H9 (cell line): ENCODE results near the gene HUNK. TPM values are rescaled to one million over a fixed set of nuclear protein-coding genes. Genes with fewer than 3 reads are reported as not detected.

Experiments
- DNase-seq: peaks from one replicate; pipeline ENCODE4 v3.0.0-alpha.2; 2017
- H2AFZ ChIP-seq: one replicate; pipeline ENCODE4 v1.6.1; 2013; ENCODE audit warnings: mild to moderate bottlenecking, low read length, control low read depth, moderate library complexity
- H2AK5ac ChIP-seq: 2 replicates; pipeline ENCODE4 v1.6.1; 2013; ENCODE audit warnings: low read length, control low read depth, mixed read lengths; ENCODE audit not compliant: insufficient read length
- H2BK120ac ChIP-seq: one replicate; pipeline ENCODE4 v1.6.1; 2013; ENCODE audit warnings: low read depth, mild to moderate bottlenecking, low read length, control low read depth, inconsistent platforms; ENCODE audit not compliant: poor library complexity, severe bottlenecking
- H2BK12ac ChIP-seq: 2 replicates; pipeline ENCODE4 v1.6.1; 2013; ENCODE audit warnings: low read length, control low read depth, mixed read lengths, low read depth; ENCODE audit not compliant: insufficient read length
- H2BK15ac ChIP-seq: 2 replicates; pipeline ENCODE4 v1.6.1; 2013; ENCODE audit warnings: low read depth, low read length, control low read depth
- H2BK20ac ChIP-seq: one replicate; pipeline ENCODE4 v1.6.1; 2013; ENCODE audit warnings: low read depth, mild to moderate bottlenecking, low read length, control low read depth, inconsistent platforms; ENCODE audit not compliant: poor library complexity, severe bottlenecking
- H2BK5ac ChIP-seq: 2 replicates; pipeline ENCODE4 v1.6.1; 2013; ENCODE audit warnings: low read length, control low read depth, mixed read lengths; ENCODE audit not compliant: insufficient read length
- H3K14ac ChIP-seq: 2 replicates; pipeline ENCODE4 v1.6.1; 2013; ENCODE audit warnings: low read length, control low read depth; ENCODE audit not compliant: insufficient read depth
- H3K18ac ChIP-seq: 2 replicates; pipeline ENCODE4 v1.6.1; 2013; ENCODE audit warnings: low read depth, mild to moderate bottlenecking, mixed read lengths, low read length, control low read depth; ENCODE audit not compliant: insufficient read length
- H3K23ac ChIP-seq: 2 replicates; pipeline ENCODE4 v1.6.1; 2013; ENCODE audit warnings: low read length, control low read depth, mixed read lengths, low read depth; ENCODE audit not compliant: insufficient read length
- H3K23me2 ChIP-seq: 2 replicates; pipeline ENCODE4 v1.6.1; 2013; ENCODE audit warnings: low read depth, mild to moderate bottlenecking, mixed read lengths, low read length, control low read depth; ENCODE audit not compliant: insufficient read length, poor library complexity, severe bottlenecking
- H3K27ac ChIP-seq: 2 replicates; pipeline ENCODE4 v1.5.1; 2013; ENCODE audit warnings: low read length, control low read depth, mixed read lengths, low read depth; ENCODE audit not compliant: insufficient read length
- H3K27me3 ChIP-seq: 2 replicates; pipeline ENCODE4 v1.6.1; 2013; ENCODE audit warnings: low read length, control low read depth, inconsistent platforms; ENCODE audit not compliant: insufficient read depth
- H3K4ac ChIP-seq: 2 replicates; pipeline ENCODE4 v1.6.1; 2013; ENCODE audit warnings: low read depth, mild to moderate bottlenecking, control low read depth, inconsistent platforms, low read length, moderate library complexity
- H3K4me1 ChIP-seq: 2 replicates; pipeline ENCODE4 v1.6.1; 2013; ENCODE audit warnings: low read length, control low read depth, inconsistent platforms; ENCODE audit not compliant: insufficient read depth
- H3K4me2 ChIP-seq: 2 replicates; pipeline ENCODE4 v1.6.1; 2013; ENCODE audit warnings: low read length, control low read depth, mixed read lengths; ENCODE audit not compliant: insufficient read length, insufficient read depth
- H3K56ac ChIP-seq: 2 replicates; pipeline ENCODE4 v1.6.1; 2013; ENCODE audit warnings: low read depth, mild to moderate bottlenecking, mixed read lengths, low read length, control low read depth; ENCODE audit not compliant: insufficient read length
- H3K79me1 ChIP-seq: 2 replicates; pipeline ENCODE4 v1.6.1; 2013; ENCODE audit warnings: low read depth, mild to moderate bottlenecking, moderate library complexity, low read length, control low read depth, inconsistent platforms; ENCODE audit not compliant: insufficient read depth, poor library complexity, severe bottlenecking
- H3K79me2 ChIP-seq: 2 replicates; pipeline ENCODE4 v1.6.1; 2013; ENCODE audit warnings: low read length, control low read depth, inconsistent platforms; ENCODE audit not compliant: insufficient read depth
- H3K9ac ChIP-seq: 2 replicates; pipeline ENCODE4 v1.6.1; 2013; ENCODE audit warnings: low read length, control low read depth, mixed read lengths; ENCODE audit not compliant: insufficient read length; ENCODE audit errors: extremely low read depth
- H3K9me3 ChIP-seq: one replicate; pipeline ENCODE4 v1.6.1; 2013; ENCODE audit warnings: low read depth, low read length, inconsistent platforms; ENCODE audit not compliant: control insufficient read depth
- H3T11ph ChIP-seq: one replicate; pipeline ENCODE4 v1.6.1; 2013; ENCODE audit warnings: mild to moderate bottlenecking, low read length, control low read depth, inconsistent platforms
- H4K20me1 ChIP-seq: one replicate; pipeline ENCODE4 v1.6.1; 2013; ENCODE audit not compliant: control insufficient read depth, insufficient read length, insufficient read depth
- H4K5ac ChIP-seq: 2 replicates; pipeline ENCODE4 v1.6.1; 2013; ENCODE audit warnings: low read depth, mild to moderate bottlenecking, mixed read lengths, low read length, control low read depth; ENCODE audit not compliant: insufficient read length
- H4K8ac ChIP-seq: replicated peaks from 2 replicates; pipeline ENCODE4 v1.6.1; 2013; ENCODE audit warnings: low read length, control low read depth, mixed read lengths, low read depth; ENCODE audit not compliant: insufficient read length
- H4K91ac ChIP-seq: 2 replicates; pipeline ENCODE4 v1.6.1; 2013; ENCODE audit warnings: low read depth, mild to moderate bottlenecking, moderate library complexity, mixed read lengths, low read length, control low read depth; ENCODE audit not compliant: insufficient read length
- H3K27ac Mint-ChIP-seq, 3 experiments: 2 replicates in 2 of 3; 3 replicates in 1 of 3; pipeline ENCODE4 v1.8.0; 2020 to 2021; ENCODE audit warnings: mixed read lengths in 3 of 3, mild to moderate bottlenecking in 1 of 3, moderate library complexity in 1 of 3
- H3K27me3 Mint-ChIP-seq: 2 replicates; pipeline ENCODE4 v1.8.0; 2021; ENCODE audit warnings: low read depth, mild to moderate bottlenecking, moderate library complexity, mixed read lengths
- H3K36me3 Mint-ChIP-seq, 3 experiments: 2 replicates in 2 of 3; 3 replicates in 1 of 3; pipeline ENCODE4 v1.8.0; 2020 to 2021; ENCODE audit warnings: low read depth in 3 of 3, mixed read lengths in 3 of 3; ENCODE audit not compliant: insufficient read depth in 1 of 3
- H3K4me1 Mint-ChIP-seq, 2 experiments: 2 replicates each; pipeline ENCODE4 v1.8.0; 2020; ENCODE audit warnings: mixed read lengths in 2 of 2
- H3K4me3 Mint-ChIP-seq, 2 experiments: 2 replicates in 1 of 2; 3 replicates in 1 of 2; pipeline ENCODE4 v1.8.0; 2020 to 2021; ENCODE audit warnings: mild to moderate bottlenecking in 2 of 2, mixed read lengths in 2 of 2, moderate library complexity in 1 of 2
- H3K9me3 Mint-ChIP-seq, 2 experiments: 2 replicates in 1 of 2; 3 replicates in 1 of 2; pipeline ENCODE4 v1.8.0; 2020; ENCODE audit warnings: mild to moderate bottlenecking in 2 of 2, mixed read lengths in 2 of 2, moderate library complexity in 1 of 2
- WGBS: extraction: QIAGEN DNeasy Blood & Tissue Kit; methylation state at CpG from one replicate; pipeline ENCODE4 v1.1.7; 2013; ENCODE audit warnings: missing lambda C conversion rate, low lambda C conversion rate, mixed read lengths; ENCODE audit not compliant: insufficient read length; ENCODE audit errors: extremely low coverage; 5-methylcytosine and 5-hydroxymethylcytosine counted together
- total RNA-seq: library from RNA; stranded (reverse); gene quantifications from 2 replicates; pipeline ENCODE4 v1.2.1, GENCODE V29; 2021
- TF ChIP-seq, protein P1 (sequence below): fragments of 200-600 bp; sonication (generic); conservative IDR thresholded peaks from 3 replicates; pipeline ENCODE4 v1.8.0; 2021; ENCODE audit warnings: antibody characterized with exemption, mild to moderate bottlenecking

HUNK gene
- total RNA-seq, 1 experiment from 2014 or later, result 5.8 TPM

DNA sequence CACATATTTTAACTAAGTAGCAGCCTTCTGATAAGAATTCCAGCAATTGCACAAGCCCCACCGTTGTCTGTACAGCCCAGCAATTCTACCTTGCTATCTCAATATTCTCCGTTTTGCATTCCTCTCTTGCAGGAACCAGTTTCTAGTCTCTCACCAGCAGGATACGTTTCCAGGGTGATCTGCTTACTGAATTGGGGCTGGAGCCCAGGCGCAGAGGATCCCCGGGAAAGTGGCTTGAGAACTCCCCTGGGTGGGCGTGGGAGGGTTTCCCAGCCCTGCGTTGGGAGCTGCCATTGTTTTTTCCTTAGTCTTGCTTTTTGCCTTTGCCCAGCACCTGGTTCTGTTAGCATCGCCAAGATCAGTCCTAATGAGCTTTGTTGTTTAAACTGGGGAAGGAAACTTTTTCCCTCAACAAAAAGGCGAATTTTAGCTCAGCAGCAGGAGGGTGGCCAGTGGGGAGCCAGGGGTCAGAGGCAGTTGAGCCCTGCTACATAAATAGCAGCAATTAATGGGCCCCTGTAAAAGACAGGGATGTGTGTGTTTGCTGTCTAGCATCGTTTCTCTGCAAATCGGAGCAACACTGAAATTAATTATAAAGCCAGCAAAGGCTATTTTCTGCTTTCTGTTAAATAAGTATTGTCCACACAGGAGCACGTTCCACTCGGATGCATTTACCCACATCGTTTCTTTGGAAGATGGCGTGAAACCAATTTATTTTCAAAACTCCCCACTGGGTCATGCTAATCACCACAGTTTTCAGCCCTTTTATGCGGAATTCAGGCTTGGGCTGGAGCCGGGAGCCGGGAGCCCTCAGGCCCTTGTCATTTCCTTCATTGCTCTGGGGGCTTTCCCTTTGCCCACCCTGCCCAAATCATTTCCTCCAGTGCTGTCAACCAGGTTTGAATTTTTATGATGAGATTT lies 36.6 kb downstream of the HUNK start:
- H2AK5ac ChIP-seq, result no peak overlapping the region
- H3K27me3 ChIP-seq, result no peaks in the 10 kb centered on the region
- no CpG with 5 or more reads among the region's 18 CpGs for WGBS
- no peak overlapping the region for H3T11ph ChIP-seq
- no peaks in the 10 kb centered on the region; a peak in 1 of 5 replicates for H3K9me3 Mint-ChIP-seq
- no peaks in the 10 kb centered on the region for H3K79me2 ChIP-seq
- no peak overlapping the region for H2BK5ac ChIP-seq
- H3K23ac ChIP-seq, result no peak overlapping the region
- no peak overlapping the region for H4K91ac ChIP-seq
- H3K14ac ChIP-seq, result no peak overlapping the region
- H4K8ac ChIP-seq, result no peak overlapping the region
- H3K27me3 Mint-ChIP-seq, result peaks cover 5% of the 10 kb centered on the region
- H3K56ac ChIP-seq, result no peak overlapping the region
- peak overlapping the region; percentile 51 for H3K4me2 ChIP-seq
- no peaks in the 10 kb centered on the region for H3K79me1 ChIP-seq
- no peak overlapping the region for H4K5ac ChIP-seq
- H3K4me1 ChIP-seq, result peaks cover 8% of the 10 kb centered on the region; the same call in 1 of the 2 replicates
- H3K4me3 Mint-ChIP-seq, result peak overlapping the region in 1 of 2 experiments; percentile 77; a peak in 4 of 5 replicates
- no peaks in the 10 kb centered on the region for H3K9me3 ChIP-seq
- no peak overlapping the region for H2BK12ac ChIP-seq
- no peak overlapping the region for H3K9ac ChIP-seq
- H2BK120ac ChIP-seq, result no peak overlapping the region
- TF ChIP-seq, protein P1, sequence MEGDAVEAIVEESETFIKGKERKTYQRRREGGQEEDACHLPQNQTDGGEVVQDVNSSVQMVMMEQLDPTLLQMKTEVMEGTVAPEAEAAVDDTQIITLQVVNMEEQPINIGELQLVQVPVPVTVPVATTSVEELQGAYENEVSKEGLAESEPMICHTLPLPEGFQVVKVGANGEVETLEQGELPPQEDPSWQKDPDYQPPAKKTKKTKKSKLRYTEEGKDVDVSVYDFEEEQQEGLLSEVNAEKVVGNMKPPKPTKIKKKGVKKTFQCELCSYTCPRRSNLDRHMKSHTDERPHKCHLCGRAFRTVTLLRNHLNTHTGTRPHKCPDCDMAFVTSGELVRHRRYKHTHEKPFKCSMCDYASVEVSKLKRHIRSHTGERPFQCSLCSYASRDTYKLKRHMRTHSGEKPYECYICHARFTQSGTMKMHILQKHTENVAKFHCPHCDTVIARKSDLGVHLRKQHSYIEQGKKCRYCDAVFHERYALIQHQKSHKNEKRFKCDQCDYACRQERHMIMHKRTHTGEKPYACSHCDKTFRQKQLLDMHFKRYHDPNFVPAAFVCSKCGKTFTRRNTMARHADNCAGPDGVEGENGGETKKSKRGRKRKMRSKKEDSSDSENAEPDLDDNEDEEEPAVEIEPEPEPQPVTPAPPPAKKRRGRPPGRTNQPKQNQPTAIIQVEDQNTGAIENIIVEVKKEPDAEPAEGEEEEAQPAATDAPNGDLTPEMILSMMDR, result no peak
- H3K18ac ChIP-seq, result peak overlapping the region; percentile 34
- peak overlapping the region; percentile 59 to 96 (median 65) for H3K27ac Mint-ChIP-seq
- H2BK20ac ChIP-seq, result peak overlapping the region; percentile 65
- no peaks in the 10 kb centered on the region for H3K23me2 ChIP-seq
- H2AFZ ChIP-seq, result no peak overlapping the region
- peaks cover 3 to 7% (median 6%) of the 10 kb centered on the region in 3 experiments; a peak in 5 of 7 replicates for H3K36me3 Mint-ChIP-seq
- no peaks in the 10 kb centered on the region for H4K20me1 ChIP-seq
- H3K4ac ChIP-seq, result no peak overlapping the region
- peaks cover 64 to 80% of the 10 kb centered on the region in 2 experiments for H3K4me1 Mint-ChIP-seq
- DNase-seq, result no peak
- H2BK15ac ChIP-seq, result no peak overlapping the region
- peak overlapping the region; percentile 5 for H3K27ac ChIP-seq
